ENCODE measurements around the gene POLG. TPM values are rescaled to one million over a fixed set of nuclear protein-coding genes. Genes with fewer than 3 reads are reported as not detected.

Gene POLG
- total and polyA plus RNA-seq, 2 of the 4 experiments (the other 2 are of a cell fraction), result 19.9 to 30.6 TPM

DNA sequence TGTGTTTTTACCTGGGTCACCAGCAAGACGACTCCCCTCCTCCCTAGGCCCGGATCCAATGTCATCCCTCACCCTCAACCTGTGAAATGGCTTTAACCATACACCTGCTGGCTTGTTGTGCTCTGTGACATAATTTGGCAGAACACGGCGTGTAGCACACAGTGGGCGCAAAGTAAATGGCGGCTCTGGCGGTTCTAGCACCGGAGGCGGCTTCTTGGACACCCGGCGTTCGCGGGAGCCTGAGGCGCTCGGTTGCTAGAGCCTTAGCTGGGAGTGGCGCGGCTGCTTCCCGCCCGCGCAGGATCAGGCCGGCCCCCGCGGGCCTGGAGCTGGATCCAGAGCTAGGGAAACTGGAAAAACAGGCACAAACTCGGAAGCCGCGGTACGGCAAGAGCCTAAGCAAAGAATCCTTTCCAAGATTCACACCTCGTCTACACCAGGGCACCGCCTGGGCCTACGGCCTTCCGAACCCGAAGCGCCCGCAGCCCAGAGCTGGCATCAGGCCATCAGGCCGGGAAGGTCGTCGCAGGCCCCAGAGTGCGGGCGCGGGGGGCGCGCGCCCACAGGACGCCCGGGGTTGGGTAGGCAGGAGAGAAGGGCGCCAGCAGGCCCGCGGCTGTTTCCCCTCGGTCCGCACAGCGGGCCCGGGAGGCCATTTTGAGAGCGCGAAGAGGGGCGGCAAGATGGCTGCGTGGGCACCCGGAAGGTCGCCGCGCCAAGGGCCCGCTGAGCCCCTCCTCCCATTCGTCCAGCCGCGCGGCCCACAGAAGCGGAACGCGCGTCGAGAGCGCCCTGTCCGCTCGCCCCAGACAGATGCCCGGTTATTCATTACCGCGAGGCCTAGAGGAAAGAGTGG is 43.9 kb upstream of the POLG start:
- ChIA-PET POLR2A (ENCODE audit: unreplicated experiment) (no interaction called here), CTCF (no interaction called here)
- Histone ChIP-seq H4K5ac (ENCODE audit: low read depth, low read length) (no peak overlapping the region), H2BK5ac (ENCODE audit: low read depth, low read length, poor library complexity, severe bottlenecking) (no peak overlapping the region), H3K4ac (ENCODE audit: low read depth, low read length) (no peak overlapping the region), H3K27ac (ENCODE audit: insufficient read depth, low read length) (no peak overlapping the region), H2BK120ac (ENCODE audit: low read depth, low read length) (no peak overlapping the region), H3K36me3 (ENCODE audit: control insufficient read depth, insufficient read depth, low read length) (no peaks in the 10 kb centered on the region), H2AK5ac (ENCODE audit: low read depth, low read length) (no peak overlapping the region), H3K4me2 (ENCODE audit: low read depth, low read length) (no peak overlapping the region), H2BK15ac (ENCODE audit: low read depth, low read length) (no peak overlapping the region), H3K27me3 (ENCODE audit: control insufficient read depth, insufficient read depth, low read length) (peaks cover 93% of the 10 kb centered on the region), H3K56ac (ENCODE audit: extremely low read depth, insufficient read depth, low read length) (no peak overlapping the region), H3K23ac (ENCODE audit: low read depth, low read length) (no peak overlapping the region), H3K9me3 (ENCODE audit: control insufficient read depth, insufficient read depth, low read length) (no peaks in the 10 kb centered on the region; the same call in 1 of the 2 replicates), H2AK9ac (replicated peaks; ENCODE audit: low read depth, low read length, poor library complexity) (peak overlapping the region; percentile 34), H4K20me1 (ENCODE audit: insufficient read depth, low read length) (no peaks in the 10 kb centered on the region), H3K4me1 (ENCODE audit: control insufficient read depth, insufficient read depth, low read length) (no peaks in the 10 kb centered on the region), H3K9me1 (ENCODE audit: insufficient read depth, low read length) (no peaks in the 10 kb centered on the region), H2AFZ (replicated peaks; ENCODE audit: low read length, poor library complexity) (peak overlapping the region; percentile 15), H3K9ac (ENCODE audit: low read depth, low read length) (no peak overlapping the region), H4K8ac (ENCODE audit: low read depth in 2 of 2, low read length in 2 of 2) (no peak overlapping the region), H3K4me3 (ENCODE audit: insufficient read depth, low read depth, low read length) (no peak overlapping the region), H3K79me1 (ENCODE audit: low read depth in 1 of 2, low read length in 2 of 2) (no peaks in the 10 kb centered on the region), H4K91ac (ENCODE audit: insufficient read depth, low read depth, low read length) (no peak overlapping the region), H2BK20ac (ENCODE audit: low read depth, low read length) (no peak overlapping the region), H3K14ac (replicated peaks; ENCODE audit: low read depth, low read length) (no peak overlapping the region), H3K18ac (ENCODE audit: low read depth, low read length) (no peak overlapping the region)
- BruUV-seq (replicated peaks), result no TSS peak
- intact Hi-C loops (cut with micrococcal nuclease) (no loop called here), dilution Hi-C loops (cut with HindIII; ENCODE audit: low sequenced_read_pairs, unreplicated experiment) (no loop called here), in situ Hi-C loops (cut with MboI; ENCODE audit: low sequenced_read_pairs) (no loop called here)
- 8% methylated on average over 23 of the region's 76 CpGs; no CpG with 5 or more reads in 1 of the 2 experiments for WGBS, 2 experiments (ENCODE audit: extremely low coverage in 2 of 2, insufficient read length in 1 of 2)
- ATAC-seq (ENCODE audit: low read depth), result no peak
- TF ChIP-seq CTCF (conservative IDR thresholded peaks at IDR 0.05; ENCODE audit: low read depth, low read length) (no peak), BHLHE40 (IDR thresholded peaks at IDR 0.05; ENCODE audit: low read depth, low read length) (no peak), RAD21 (IDR thresholded peaks at IDR 0.05; ENCODE audit: low read length) (no peak), MAZ (IDR thresholded peaks at IDR 0.05; ENCODE audit: borderline replicate concordance, low read depth, low read length) (no peak), CEBPB (IDR thresholded peaks at IDR 0.05; ENCODE audit: low read depth, low read length) (no peak), RFX5 (IDR thresholded peaks at IDR 0.05; ENCODE audit: low read depth, low read length) (no peak)
- TF ChIP-seq, protein P1, sequence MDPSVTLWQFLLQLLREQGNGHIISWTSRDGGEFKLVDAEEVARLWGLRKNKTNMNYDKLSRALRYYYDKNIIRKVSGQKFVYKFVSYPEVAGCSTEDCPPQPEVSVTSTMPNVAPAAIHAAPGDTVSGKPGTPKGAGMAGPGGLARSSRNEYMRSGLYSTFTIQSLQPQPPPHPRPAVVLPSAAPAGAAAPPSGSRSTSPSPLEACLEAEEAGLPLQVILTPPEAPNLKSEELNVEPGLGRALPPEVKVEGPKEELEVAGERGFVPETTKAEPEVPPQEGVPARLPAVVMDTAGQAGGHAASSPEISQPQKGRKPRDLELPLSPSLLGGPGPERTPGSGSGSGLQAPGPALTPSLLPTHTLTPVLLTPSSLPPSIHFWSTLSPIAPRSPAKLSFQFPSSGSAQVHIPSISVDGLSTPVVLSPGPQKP (IDR thresholded peaks at IDR 0.05; ENCODE audit: borderline replicate concordance, low read depth, low read length), result no peak
- DNase-seq, result no peak

Measured in IMR-90 (cell line).